ENCODE results near the gene SEC14L5. TPM values are rescaled to one million over a fixed set of nuclear protein-coding genes. Genes with fewer than 3 reads are reported as not detected.
A peak's percentile ranks its signal among the peaks of the same experiment; 100 is the strongest.

SEC14L5 gene
- polyA plus RNA-seq, 1 donor: 0.75 TPM

DNA sequence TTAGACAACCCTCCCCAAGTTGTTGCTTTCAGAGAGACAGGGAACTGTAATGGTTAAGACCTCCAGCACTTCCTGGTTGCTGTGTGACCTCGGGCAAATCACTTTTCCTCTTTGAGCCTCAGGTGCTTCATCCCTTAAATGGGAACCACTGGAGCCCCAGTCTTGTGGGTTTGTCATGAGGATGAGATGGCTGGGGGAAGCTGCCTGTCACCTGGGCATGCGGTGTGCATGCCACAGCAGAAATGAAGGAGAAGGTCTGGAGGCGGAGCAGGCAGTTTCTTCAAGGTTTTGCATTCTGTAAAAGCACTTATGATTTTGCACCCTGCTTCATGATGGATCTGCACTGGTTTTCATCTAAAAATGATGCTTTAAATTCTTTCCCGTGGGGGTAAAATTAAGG, 53.5 kb downstream of the SEC14L5 start:
- DNase-seq (ENCODE audit: low read depth): no peak

GRCh38 chr16:5012887-5013286, 54.8 kb downstream of the SEC14L5 start:
- no peak for DNase-seq (ENCODE audit: low read depth)

DNA sequence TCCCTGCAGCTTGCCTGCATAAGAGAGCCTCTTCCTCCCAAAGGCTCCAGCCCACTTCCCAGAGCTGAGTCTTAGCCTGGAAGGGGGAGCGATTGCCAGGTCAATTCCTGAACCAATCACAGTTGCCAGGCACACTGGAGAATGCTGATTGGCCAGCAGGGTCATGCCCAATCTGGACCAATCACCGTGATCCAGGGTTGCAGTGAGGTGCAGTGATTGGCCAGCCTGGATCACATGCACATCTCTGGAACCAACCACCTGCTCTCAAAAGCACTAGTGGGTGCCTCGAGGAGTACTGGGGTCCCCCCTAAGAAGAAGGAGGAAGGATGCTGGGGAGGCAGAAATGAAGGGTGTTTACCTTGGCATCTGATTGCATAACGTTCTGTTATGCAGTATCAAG, 57.2 kb downstream of the SEC14L5 start:
- no peak for DNase-seq (ENCODE audit: low read depth)

DNA sequence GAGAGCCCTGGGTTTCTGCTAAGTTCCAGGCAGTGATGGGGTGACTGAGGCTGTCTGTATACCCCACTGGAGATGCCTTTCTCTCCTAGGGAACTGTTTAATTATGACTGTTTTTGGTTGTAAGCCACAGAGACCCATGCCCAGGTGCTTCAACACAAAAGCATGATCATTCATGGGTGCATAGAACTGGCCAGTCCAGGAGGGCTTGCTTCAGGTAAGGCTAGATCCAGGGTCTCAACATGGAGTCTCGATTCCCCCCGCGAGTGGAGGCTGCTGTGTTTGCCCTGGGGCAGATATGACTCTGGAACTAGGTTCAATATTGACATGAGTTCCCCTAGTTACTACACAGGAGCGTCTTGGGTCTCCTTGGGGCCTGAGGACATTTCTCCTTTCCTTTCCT, 57.8 kb downstream of the SEC14L5 start:
- DNase-seq (ENCODE audit: low read depth): no peak

DNA sequence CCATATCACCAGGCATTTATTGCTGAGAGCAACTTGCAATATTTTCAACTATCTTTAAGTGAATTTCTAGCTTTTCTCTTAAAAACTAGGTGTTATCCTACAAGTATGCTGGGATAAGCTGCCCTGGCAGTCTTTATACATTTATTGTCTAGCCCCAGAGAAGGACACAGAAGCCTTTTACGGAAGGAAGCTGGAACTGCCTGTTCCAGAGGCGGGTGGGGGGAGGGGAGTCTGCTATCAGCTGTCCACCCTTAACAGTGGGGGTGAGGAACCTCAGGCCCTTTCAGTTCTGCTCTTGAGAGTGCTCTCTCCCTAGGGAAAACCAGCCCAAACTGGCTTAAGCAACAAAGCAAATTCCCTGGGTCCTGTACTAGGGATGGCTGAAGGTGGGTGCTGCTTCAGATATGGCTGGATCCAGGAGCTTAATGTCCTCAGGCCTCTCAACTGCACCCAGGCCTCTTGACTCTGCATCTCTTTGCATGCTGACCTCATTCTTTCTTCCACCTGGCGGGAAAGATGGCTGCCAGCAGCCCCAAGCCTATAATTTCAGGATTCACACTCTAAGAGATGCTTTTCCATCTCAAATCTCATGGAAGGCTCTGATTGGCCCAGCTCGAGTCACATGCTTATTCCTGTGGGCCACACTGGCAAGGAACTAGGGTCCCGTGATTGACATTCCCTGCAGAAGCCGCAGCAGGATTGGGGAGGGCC, 59.0 kb downstream of the SEC14L5 start:
- DNase-seq (ENCODE audit: low read depth): no peak

DNA sequence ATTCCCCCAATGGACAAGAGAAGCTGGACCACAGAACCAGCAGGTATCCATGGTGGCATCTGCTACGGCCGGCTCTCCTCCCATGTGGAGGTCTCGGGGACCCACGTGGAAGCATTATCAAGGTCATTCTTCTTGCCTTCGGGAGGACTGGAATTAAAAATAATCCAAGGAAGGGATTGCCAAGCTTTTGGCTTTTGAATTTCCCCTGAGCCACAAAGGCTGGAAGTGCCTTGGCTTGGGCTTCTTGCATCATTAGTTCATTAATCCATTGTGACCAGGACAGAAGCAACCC, 59.5 kb downstream of the SEC14L5 start:
- DNase-seq (ENCODE audit: low read depth): no peak

DNA sequence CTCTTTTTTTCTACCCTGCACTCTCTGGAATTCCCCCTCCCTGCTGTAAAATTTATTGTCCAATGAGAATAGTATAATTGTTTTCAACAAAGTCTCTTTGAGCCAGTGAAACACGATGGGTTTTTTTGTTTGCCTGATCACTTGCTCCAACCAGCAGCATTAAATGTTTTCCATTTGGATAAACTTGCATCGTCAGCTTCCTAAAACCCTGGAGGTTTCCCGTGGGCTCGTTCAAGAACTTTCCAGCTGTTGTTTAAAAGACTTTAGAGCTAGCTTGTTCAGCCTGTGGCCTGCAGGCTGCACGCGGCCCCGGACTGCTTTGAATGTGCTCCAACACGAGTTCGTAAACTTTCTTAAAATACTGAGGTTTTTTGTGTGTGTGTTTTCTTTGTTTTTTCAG, 60.7 kb downstream of the SEC14L5 start:
- peak; percentile 80 for DNase-seq (ENCODE audit: low read depth)

DNA sequence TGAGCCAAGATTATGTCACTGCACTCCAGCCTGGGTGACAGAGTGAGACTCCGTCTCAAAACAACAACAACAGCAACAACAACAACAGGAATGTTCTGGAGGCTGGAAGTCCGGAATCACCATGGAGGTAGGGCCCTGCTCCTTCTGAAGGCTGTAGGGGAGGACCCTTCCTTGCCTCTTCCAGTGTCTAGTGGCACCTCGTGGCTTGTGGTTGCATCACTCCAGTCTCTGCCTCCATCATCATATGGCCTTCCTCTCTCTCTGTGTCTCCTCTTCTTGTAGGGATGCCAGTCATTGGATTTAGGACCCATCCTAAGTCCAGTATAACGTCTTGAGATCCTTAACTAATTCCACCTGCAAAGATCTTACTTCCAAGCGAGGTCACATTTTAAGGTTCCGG, 61.6 kb downstream of the SEC14L5 start:
- no peak for DNase-seq (ENCODE audit: low read depth)

GRCh38 chr16:5020551-5020950, 62.4 kb downstream of the SEC14L5 start:
- DNase-seq (ENCODE audit: low read depth): no peak

- no peak for DNase-seq (ENCODE audit: low read depth)
Observed at GRCh38 chr16:5022521-5022920, 64.4 kb downstream of the SEC14L5 start.

- DNase-seq (ENCODE audit: low read depth): no peak
Observed at GRCh38 chr16:5024632-5025031, 66.5 kb downstream of the SEC14L5 start.

- DNase-seq (ENCODE audit: low read depth): no peak
Observed at GRCh38 chr16:5025171-5025632, 67.1 kb downstream of the SEC14L5 start.

DNA sequence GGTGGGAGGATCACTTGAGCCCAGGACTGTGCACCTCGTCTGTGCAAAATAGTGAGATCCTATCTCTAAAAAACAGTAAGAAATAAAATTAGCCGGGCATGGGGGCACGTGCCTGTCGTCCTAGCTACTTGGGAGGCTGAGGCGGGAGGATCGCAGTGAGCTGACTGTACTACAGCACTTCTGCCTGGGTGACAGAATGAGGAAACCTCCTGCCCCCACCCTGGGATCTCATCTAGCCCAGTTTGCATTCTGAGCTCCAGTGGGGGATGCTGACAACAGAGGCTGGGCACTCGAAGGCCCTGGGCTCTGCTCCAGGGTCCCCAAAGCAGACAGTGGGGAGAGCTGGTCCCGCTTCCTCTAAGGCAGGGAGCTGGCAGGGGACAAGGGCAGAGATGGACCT, 68.5 kb downstream of the SEC14L5 start:
- no peak for DNase-seq (ENCODE audit: low read depth)

DNA sequence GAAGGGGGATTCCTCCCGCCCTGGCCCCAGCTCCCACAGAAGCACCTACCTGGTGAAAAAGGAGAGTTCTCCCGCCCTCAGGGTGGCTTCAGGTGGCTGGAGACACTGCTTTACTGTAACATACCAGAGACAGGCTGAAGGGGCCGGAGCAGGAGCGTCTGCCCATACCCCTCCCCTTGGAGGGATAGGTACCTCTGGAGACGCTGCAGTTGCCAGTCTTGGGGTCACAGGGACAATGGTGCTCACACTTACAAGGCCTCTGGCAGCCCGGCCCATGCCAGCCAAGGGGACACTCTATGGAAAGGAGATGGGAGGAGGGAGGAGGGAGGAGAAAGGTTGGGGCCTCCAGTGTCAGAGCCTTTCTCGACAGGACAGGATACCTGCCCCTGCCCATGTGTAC, 69.0 kb downstream of the SEC14L5 start:
- DNase-seq (ENCODE audit: low read depth): no peak

DNA sequence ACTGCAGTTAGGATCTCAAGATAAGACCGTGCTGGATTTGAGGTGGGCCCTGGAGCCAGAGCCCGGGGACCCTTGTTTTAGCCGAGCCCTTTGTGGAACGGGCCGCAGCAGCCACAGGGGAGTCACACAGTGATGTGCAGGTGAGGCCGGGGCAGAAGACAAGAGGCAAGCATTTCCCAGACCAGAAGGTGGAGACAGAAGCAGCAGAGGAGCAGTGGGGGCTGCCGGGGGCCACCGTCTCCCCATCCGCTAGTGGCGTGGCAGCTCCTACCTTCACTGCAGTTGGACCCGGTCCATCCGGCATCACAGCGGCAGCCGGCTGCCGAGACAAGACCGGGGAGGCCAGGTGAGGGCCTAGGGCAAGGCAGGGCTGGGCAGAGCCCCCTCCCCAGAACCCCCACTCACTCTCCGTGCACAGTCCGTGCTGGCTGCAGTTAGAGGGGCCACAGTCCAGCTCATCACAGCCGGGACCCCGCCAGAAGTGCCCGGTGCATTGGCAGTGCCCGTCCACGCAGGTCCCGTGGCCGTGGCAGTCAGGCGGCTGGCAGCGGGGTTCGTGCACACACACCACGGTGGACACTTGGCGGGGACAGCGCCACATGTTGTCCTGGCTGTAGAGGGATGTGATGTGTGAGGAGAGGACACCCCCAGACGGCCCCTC, 69.6 kb downstream of the SEC14L5 start:
- DNase-seq (ENCODE audit: low read depth): no peak

- no peak for DNase-seq (ENCODE audit: low read depth)
Observed at GRCh38 chr16:5028950-5029475, 70.9 kb downstream of the SEC14L5 start.

DNA sequence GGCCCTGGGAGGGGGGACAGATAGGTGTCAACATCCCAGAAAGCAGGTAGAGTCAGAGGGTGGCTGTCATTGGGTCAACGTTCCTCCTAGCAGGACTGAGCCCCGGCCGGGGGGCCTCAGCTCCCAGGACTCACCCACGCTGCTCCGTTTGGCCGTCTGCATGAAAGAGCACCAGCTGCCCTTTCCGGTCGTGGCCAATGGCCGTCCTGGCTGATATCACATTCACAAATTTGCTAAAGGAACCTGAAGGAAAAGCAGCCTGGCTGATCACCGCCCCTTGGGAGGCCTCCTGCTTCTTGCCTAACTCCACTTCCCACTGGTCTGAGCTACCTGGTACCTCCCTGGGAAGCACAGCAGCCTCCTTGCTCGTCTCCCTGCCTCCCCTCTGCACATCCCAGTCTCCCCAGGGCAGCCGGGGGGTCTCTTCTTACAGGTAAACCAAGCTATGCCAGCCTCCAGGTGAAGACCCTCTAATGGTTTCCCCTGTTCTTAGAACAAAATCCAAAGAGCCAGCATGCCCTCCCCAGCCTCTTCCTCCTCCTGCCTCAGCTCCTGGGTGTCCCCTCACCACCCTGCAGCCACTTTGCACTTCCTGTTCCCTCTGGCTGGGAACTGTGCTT, 72.2 kb downstream of the SEC14L5 start:
- DNase-seq (ENCODE audit: low read depth): no peak

GRCh38 chr16:5031601-5032000, 73.5 kb downstream of the SEC14L5 start:
- DNase-seq (ENCODE audit: low read depth): no peak

DNA sequence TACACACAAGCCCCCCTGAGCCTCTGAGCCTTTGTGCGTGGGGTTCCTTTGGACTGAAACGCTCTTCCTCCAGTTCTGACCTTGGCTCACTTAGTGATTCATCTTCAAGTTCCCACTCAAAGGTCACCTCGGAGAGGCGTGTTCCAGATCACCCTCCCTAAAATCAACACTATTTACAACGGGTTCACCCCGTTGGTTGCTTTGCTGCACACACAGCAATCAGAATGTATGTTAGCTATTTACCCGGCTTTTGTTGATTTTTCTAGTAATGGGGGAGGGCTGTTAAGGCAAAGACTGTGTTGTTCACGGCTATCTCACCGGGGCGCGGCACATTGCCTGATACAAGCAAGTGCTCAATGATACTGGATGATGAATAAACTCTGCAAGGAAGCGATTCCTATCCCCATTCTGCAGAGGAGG, 74.6 kb downstream of the SEC14L5 start:
- no peak for DNase-seq (ENCODE audit: low read depth)

DNA sequence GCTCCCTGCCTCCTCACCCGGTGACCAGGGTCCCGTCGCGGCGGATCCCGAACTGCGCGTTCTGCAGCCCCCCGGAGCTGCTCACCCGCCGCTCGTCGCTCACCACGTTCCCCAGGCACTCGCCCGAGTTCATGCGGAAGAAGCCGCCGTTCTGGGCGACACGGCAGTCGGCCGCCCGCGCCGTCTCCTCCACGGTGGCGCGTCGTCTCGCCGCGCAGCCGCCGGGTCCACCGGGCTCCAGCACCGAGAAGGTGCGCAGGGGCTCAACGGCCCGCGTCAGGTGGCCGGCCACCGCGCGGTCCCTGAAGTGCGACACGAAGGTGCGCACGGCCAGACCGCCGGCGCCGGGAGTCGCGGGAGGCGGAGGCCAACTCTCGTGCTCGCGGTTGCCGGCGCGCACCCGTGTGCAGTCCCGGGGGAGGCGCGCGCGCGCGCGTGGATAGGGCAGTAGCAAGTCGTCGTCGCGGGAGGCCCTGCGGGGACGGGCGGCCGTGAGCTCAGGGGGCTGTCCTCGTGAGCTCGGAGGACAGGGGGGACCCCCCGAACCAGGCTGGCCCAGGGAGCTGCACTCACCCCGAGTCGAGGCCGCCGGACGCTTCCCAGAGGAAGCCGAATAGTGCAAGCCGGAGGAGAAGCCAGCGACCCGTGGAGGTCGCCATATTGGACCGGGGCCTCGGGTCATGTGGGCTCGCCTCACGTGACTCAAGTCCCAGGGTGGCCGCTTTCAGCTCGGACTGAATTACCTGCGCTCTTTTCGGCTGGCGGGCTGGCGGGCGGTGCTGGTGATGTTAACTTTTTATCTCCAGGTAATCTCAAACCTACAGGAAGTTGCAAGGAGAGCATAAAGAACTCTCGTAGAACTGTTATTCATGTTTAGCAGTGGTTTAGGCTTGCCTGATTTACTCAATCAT, 75.4 kb downstream of the SEC14L5 start, which contains the start of gene NAGPA:
TSS of gene NAGPA (minus strand) at position 680 of the 911 bp plus-strand sequence. CDS start at position 659, 21 bp downstream.
- DNase-seq (ENCODE audit: low read depth): peak; percentile 45

DNA sequence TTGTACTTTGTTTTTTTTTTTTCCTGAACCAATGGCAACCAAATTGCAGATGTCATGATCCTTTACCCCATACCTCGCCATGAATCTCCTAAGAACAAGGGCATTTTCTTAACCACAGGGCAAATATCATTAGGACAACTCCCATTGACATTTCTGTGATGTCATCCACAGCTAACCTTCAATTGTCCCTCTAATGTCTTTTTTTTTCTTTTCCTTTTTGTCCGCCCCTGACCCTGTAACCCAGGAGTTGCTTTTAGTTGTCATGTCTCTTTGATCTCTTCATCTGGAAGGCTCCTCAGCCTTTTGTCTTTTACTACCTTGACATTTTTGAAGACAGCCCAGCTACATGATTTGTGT, 76.0 kb downstream of the SEC14L5 start:
- no peak for DNase-seq (ENCODE audit: low read depth)

DNA sequence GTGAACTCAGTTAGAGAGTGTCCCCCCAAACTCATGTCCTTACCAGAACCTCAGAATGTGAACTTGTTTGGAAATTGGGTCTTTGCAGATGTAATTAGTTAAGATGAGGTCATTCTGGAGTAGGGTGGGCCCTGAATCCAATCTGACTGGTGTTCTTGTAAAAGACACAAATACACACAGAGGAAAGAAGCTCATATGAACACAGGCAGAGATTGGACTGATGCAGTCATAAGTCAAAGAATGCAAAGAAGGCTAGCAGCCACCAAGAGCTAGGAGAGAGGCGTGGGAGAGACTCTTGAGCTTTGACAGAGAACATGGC, 77.7 kb downstream of the SEC14L5 start:
- no peak for DNase-seq (ENCODE audit: low read depth)

Data from forelimb muscle (tissue), 1 donor.